Panc1 (cell line): ENCODE results near the gene ZRANB3. TPM values are rescaled to one million over a fixed set of nuclear protein-coding genes. Genes with fewer than 3 reads are reported as not detected.

Source experiments
- ATAC-seq: fragments of 200-7000 bp; cut with Tn5 transposase; 2 replicates; pipeline ENCODE4 v1.9.1; 2020; ENCODE audit warnings: mild to moderate bottlenecking, moderate library complexity
- BruUV-seq: library from RNA; stranded (reverse); fragments of 400-500 nt; replicated peaks from 2 replicates; lab custom pipeline; 2021; lab: Mats Ljungman, UMichigan
- CTCF ChIA-PET: fragments of 300-600 bp; sonication (Branson Sonifier 250); formaldehyde crosslinking; loops from one replicate; lab custom pipeline; 2022; ENCODE audit warnings: antibody characterized with exemption; lab: Charles Lee
- POLR2A ChIA-PET: fragments of 300-600 bp; sonication (Branson Sonifier 250); formaldehyde crosslinking; loops from one replicate; lab custom pipeline; 2022; ENCODE audit warnings: antibody characterized with exemption; lab: Charles Lee
- DNase-seq: peaks from one replicate; pipeline ENCODE4 v3.0.0-alpha.2; 2010; ENCODE audit warnings: low read depth, low spot score
- H3K27ac ChIP-seq: 2 replicates; pipeline ENCODE4 v1.5.1; 2011; ENCODE audit warnings: mild to moderate bottlenecking, low read length, inconsistent platforms
- H3K27me3 ChIP-seq: fragments of 200-500 bp; sonication (Bioruptor generic); 2 replicates; pipeline ENCODE4 v1.6.0; 2014; ENCODE audit warnings: low read length, inconsistent platforms; ENCODE audit not compliant: control insufficient read depth, insufficient read depth
- H3K36me3 ChIP-seq: fragments of 200-500 bp; sonication (Bioruptor generic); 2 replicates; pipeline ENCODE4 v1.5.1; 2014; ENCODE audit warnings: inconsistent platforms, mild to moderate bottlenecking, low read length, moderate library complexity; ENCODE audit not compliant: control insufficient read depth, insufficient read depth
- H3K4me1 ChIP-seq: 2 replicates; pipeline ENCODE4 v1.5.1; 2011; ENCODE audit warnings: inconsistent platforms, mild to moderate bottlenecking, low read length, moderate library complexity; ENCODE audit not compliant: control insufficient read depth, insufficient read depth
- H3K4me3 ChIP-seq, 2 experiments: 2 replicates each; pipeline ENCODE4 v1.5.1; 2011 to 2012; ENCODE audit warnings: low read depth in 2 of 2, low read length in 2 of 2, mild to moderate bottlenecking in 2 of 2, inconsistent platforms in 1 of 2, moderate library complexity in 1 of 2
- H3K9me3 ChIP-seq: fragments of 200-500 bp; sonication (Bioruptor generic); 2 replicates; pipeline ENCODE4 v1.5.1; 2014; ENCODE audit warnings: low read depth, mild to moderate bottlenecking, inconsistent platforms, low read length, moderate library complexity; ENCODE audit not compliant: control insufficient read depth, insufficient read depth
- CTCF ChIP-seq: fragments of 450-650 bp; IDR thresholded peaks from 2 replicates; pipeline ENCODE4 v1.5.1; 2017; ENCODE audit warnings: mild to moderate bottlenecking
- POLR2AphosphoS5 ChIP-seq: IDR thresholded peaks from 2 replicates; pipeline ENCODE4 v1.6.1; 2012; ENCODE audit warnings: mild to moderate bottlenecking, low read depth, low read length, moderate library complexity
- REST ChIP-seq, 2 experiments: IDR thresholded peaks; 2 replicates each; pipeline ENCODE4 v1.6.1; 2011 to 2012; ENCODE audit warnings: low read depth in 2 of 2, control low read depth in 1 of 2, low read length in 1 of 2, mild to moderate bottlenecking in 1 of 2, moderate library complexity in 1 of 2; ENCODE audit not compliant: insufficient read depth in 1 of 2
- SIN3A ChIP-seq: IDR thresholded peaks from 2 replicates; pipeline ENCODE4 v1.6.1; 2012; ENCODE audit warnings: low read depth, mild to moderate bottlenecking, low read length, moderate library complexity, borderline replicate concordance; ENCODE audit not compliant: insufficient read depth
- TCF7L2 ChIP-seq: IDR thresholded peaks from 2 replicates; pipeline ENCODE4 v1.6.1; 2011; ENCODE audit warnings: mild to moderate bottlenecking, low read depth, low read length, inconsistent platforms
- in situ Hi-C: cut with HindIII; loops from 2 replicates; pipeline ENCODE4 v1.10.0; 2016; ENCODE audit warnings: low sequenced_read_pairs, low pct_unique_long_range_greater_than_20kb
- intact Hi-C: fragments of 100-400 bp; cut with micrococcal nuclease; formaldehyde crosslinking; loops from one replicate; pipeline ENCODE4 v1.10.0; 2022; ENCODE audit not compliant: unreplicated experiment
- total RNA-seq: library from RNA; stranded (reverse); gene quantifications from one replicate; pipeline ENCODE4 v1.2.1, GENCODE V29; 2021; ENCODE audit not compliant: unreplicated experiment

The ZRANB3 gene
- total RNA-seq, 1 experiment from 2014 or later = 11.7 TPM

GRCh38 chr2:135182601-135183000 is 348.4 kb downstream of the ZRANB3 start:
- H3K36me3 ChIP-seq = no peaks in the 10 kb centered on the region
- BruUV-seq = no TSS peak

GRCh38 chr2:135182190-135182589 is 348.8 kb downstream of the ZRANB3 start:
- in situ Hi-C loops = no loop called here
- H3K27me3 ChIP-seq = no peaks in the 10 kb centered on the region
- no peak overlapping the region for H3K4me3 ChIP-seq
- ATAC-seq (no peak), DNase-seq (no peak)
- no peak for TF ChIP-seq POLR2AphosphoS5
- TF ChIP-seq TCF7L2 = no peak
- H3K27ac ChIP-seq = no peak overlapping the region
- H3K4me1 ChIP-seq = no peaks in the 10 kb centered on the region
- no TSS peak for BruUV-seq
- H3K36me3 ChIP-seq = no peaks in the 10 kb centered on the region
- intact Hi-C loops = no loop called here
- ChIA-PET POLR2A (interaction anchor here (0.7 kb wide), 1 partner anchor 16 kb away, joined by 3 read pairs; no protein-coding TSS in a partner anchor), CTCF (no interaction called here)
- no peaks in the 10 kb centered on the region for H3K9me3 ChIP-seq

More at GRCh38 chr2:135182601-135183000, 348.4 kb downstream of the ZRANB3 start:
- intact Hi-C loops = no loop called here
- ATAC-seq = no peak
- Histone ChIP-seq H3K9me3 (no peaks in the 10 kb centered on the region), H3K4me3 (no peak overlapping the region), H3K27ac (no peak overlapping the region), H3K4me1 (no peaks in the 10 kb centered on the region), H3K27me3 (no peaks in the 10 kb centered on the region)
- no peak for TF ChIP-seq REST (IDR thresholded peaks at IDR 0.05; ENCODE audit: insufficient read depth in 1 of 2, low read depth in 2 of 2, low read length in 1 of 2)
- TF ChIP-seq SIN3A = no peak
- no peak for TF ChIP-seq TCF7L2
- no peak for TF ChIP-seq CTCF
- TF ChIP-seq POLR2AphosphoS5 = no peak
- no peak for DNase-seq
- ChIA-PET POLR2A (interaction anchor here (0.7 kb wide), 1 partner anchor 15 kb away, joined by 3 read pairs; no protein-coding TSS in a partner anchor), CTCF (no interaction called here)
- in situ Hi-C loops = no loop called here

- no peaks in the 10 kb centered on the region for H3K27me3 ChIP-seq
- DNase-seq (no peak), ATAC-seq (no peak)
- TF ChIP-seq SIN3A (no peak), TCF7L2 (no peak), POLR2AphosphoS5 (no peak), REST (IDR thresholded peaks at IDR 0.05; ENCODE audit: insufficient read depth in 1 of 2, low read depth in 2 of 2, low read length in 1 of 2) (no peak), CTCF (no peak)
- no peaks in the 10 kb centered on the region for H3K36me3 ChIP-seq
- ChIA-PET POLR2A (no interaction called here), CTCF (no interaction called here)
- no peaks in the 10 kb centered on the region for H3K9me3 ChIP-seq
- intact Hi-C loops = no loop called here
- no peaks in the 10 kb centered on the region for H3K4me1 ChIP-seq
- in situ Hi-C loops = no loop called here
- no TSS peak for BruUV-seq
- no peak overlapping the region for H3K4me3 ChIP-seq
- no peak overlapping the region for H3K27ac ChIP-seq
Observed at GRCh38 chr2:135179689-135180088, 351.3 kb downstream of the ZRANB3 start.
